DND-41 (cell line): ENCODE data around the gene IL20.

Experiments used
- ATAC-seq: fragments of 200-7000 bp; cut with Tn5 transposase; 3 replicates; pipeline ENCODE4 v1.9.1; 2021; ENCODE audit warnings: low read depth; ENCODE audit not compliant: insufficient read depth
- DNase-seq: peaks from one replicate; pipeline ENCODE4 v3.0.0-alpha.2; 2020
- H2AFZ ChIP-seq: 2 replicates; pipeline ENCODE4 v1.6.0; 2012; ENCODE audit warnings: low read depth, low read length
- H3K27ac ChIP-seq: 2 replicates; pipeline ENCODE4 v1.5.1; 2012; ENCODE audit warnings: low read length, inconsistent platforms
- H3K27me3 ChIP-seq: fragments of 200-600 bp; sonication (generic); 2 replicates; pipeline ENCODE4 v1.6.0; 2012; ENCODE audit warnings: low read length, mild to moderate bottlenecking, inconsistent platforms; ENCODE audit not compliant: insufficient read depth, poor library complexity
- H3K36me3 ChIP-seq: 2 replicates; pipeline ENCODE4 v1.5.1; 2012; ENCODE audit warnings: low read length, inconsistent platforms; ENCODE audit not compliant: insufficient read depth
- H3K4me1 ChIP-seq: 2 replicates; pipeline ENCODE4 v1.5.1; 2012; ENCODE audit warnings: mild to moderate bottlenecking, low read length; ENCODE audit not compliant: insufficient read depth
- H3K4me2 ChIP-seq: 2 replicates; pipeline ENCODE4 v1.6.0; 2012; ENCODE audit warnings: mild to moderate bottlenecking, moderate library complexity, low read length, inconsistent platforms; ENCODE audit not compliant: insufficient read depth
- H3K4me3 ChIP-seq, 2 experiments: fragments of 200-600 bp in 1 of 2; shearing (Covaris generic) in 1 of 2; 2 replicates each; pipeline ENCODE4 v1.5.1; 2012 to 2016; ENCODE audit warnings: inconsistent platforms in 2 of 2, low read length in 2 of 2, mild to moderate bottlenecking in 2 of 2, low read depth in 1 of 2, moderate library complexity in 1 of 2
- H3K79me2 ChIP-seq: 2 replicates; pipeline ENCODE4 v1.6.0; 2012; ENCODE audit warnings: low read length, inconsistent platforms; ENCODE audit not compliant: insufficient read depth
- H3K9ac ChIP-seq: 2 replicates; pipeline ENCODE4 v1.6.0; 2012; ENCODE audit warnings: low read depth, mild to moderate bottlenecking, inconsistent platforms, low read length, moderate library complexity
- H3K9me3 ChIP-seq: 2 replicates; pipeline ENCODE4 v1.5.1; 2012; ENCODE audit warnings: low read length, moderate library complexity, mild to moderate bottlenecking, inconsistent platforms; ENCODE audit not compliant: insufficient read depth, severe bottlenecking
- H4K20me1 ChIP-seq: 2 replicates; pipeline ENCODE4 v1.6.0; 2012; ENCODE audit warnings: low read length; ENCODE audit not compliant: insufficient read depth
- EZH2 ChIP-seq: IDR thresholded peaks from 3 replicates; pipeline ENCODE4 v1.6.1; 2012; ENCODE audit warnings: borderline replicate concordance, low read depth, mild to moderate bottlenecking, moderate library complexity, low read length, inconsistent platforms; ENCODE audit not compliant: severe bottlenecking
- TF ChIP-seq, protein P1 (sequence below): IDR thresholded peaks from 2 replicates; pipeline ENCODE4 v1.5.1; 2012; ENCODE audit warnings: borderline replicate concordance, low read length, moderate library complexity, mild to moderate bottlenecking; ENCODE audit not compliant: poor library complexity, severe bottlenecking; ENCODE audit errors: extremely low read depth

IL20 gene

DNA sequence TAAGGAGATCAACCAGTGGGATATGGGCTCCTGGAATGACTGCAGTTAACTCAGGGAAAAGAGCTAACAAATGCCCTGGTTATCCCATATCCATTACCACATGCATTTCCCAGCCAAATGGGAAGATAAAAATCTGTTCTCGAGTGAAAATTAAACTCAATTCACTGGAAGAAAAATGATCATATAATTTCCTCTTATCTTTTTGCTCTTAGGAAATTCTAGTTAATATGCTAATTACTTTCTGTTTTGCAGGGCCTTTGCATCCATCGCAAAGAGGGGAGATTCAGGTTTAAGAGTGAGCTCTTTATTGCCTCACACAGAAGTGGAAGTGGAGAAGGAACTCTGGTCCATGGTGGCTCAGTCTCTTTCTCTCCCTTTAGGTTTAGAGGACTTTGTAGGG lies 28.0 kb downstream of the IL20 start:
- H4K20me1 ChIP-seq: no peaks in the 10 kb centered on the region
- H3K4me1 ChIP-seq: peaks cover 8% of the 10 kb centered on the region
- H3K4me2 ChIP-seq: no peak overlapping the region
- TF ChIP-seq, protein P1, sequence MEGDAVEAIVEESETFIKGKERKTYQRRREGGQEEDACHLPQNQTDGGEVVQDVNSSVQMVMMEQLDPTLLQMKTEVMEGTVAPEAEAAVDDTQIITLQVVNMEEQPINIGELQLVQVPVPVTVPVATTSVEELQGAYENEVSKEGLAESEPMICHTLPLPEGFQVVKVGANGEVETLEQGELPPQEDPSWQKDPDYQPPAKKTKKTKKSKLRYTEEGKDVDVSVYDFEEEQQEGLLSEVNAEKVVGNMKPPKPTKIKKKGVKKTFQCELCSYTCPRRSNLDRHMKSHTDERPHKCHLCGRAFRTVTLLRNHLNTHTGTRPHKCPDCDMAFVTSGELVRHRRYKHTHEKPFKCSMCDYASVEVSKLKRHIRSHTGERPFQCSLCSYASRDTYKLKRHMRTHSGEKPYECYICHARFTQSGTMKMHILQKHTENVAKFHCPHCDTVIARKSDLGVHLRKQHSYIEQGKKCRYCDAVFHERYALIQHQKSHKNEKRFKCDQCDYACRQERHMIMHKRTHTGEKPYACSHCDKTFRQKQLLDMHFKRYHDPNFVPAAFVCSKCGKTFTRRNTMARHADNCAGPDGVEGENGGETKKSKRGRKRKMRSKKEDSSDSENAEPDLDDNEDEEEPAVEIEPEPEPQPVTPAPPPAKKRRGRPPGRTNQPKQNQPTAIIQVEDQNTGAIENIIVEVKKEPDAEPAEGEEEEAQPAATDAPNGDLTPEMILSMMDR: no peak
- TF ChIP-seq EZH2: no peak
- no peak overlapping the region for H3K9ac ChIP-seq
- no peaks in the 10 kb centered on the region for H3K79me2 ChIP-seq
- H3K9me3 ChIP-seq: no peaks in the 10 kb centered on the region
- DNase-seq (no peak), ATAC-seq (no peak)
- no peaks in the 10 kb centered on the region for H3K36me3 ChIP-seq
- no peak overlapping the region for H2AFZ ChIP-seq
- H3K4me3 ChIP-seq: no peak overlapping the region
- H3K27ac ChIP-seq: no peak overlapping the region
- H3K27me3 ChIP-seq: no peaks in the 10 kb centered on the region

DNA sequence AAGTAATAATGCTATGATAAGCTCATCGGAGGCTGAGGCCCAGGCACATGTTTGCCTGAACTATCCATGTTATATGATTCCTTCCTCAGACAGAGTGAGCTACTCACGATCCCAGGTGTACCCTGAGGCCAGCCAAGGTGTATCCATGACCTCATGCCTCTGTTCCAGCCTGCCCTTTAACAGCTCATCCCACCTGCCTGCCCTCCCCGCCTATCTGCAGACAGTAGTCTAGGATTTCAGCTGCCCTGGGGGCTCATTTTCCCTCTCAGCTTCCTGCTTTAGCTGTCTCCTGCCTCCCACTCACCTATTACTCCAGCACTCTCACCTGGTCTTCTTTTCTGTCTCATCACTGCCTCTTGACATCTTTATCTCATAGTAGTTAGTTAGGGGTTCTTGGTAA lies 29.9 kb downstream of the IL20 start:
- TF ChIP-seq, protein P1: no peak
- no peak for TF ChIP-seq EZH2
- ATAC-seq (no peak), DNase-seq (no peak)
- Histone ChIP-seq H3K4me2 (no peak overlapping the region), H3K36me3 (no peaks in the 10 kb centered on the region), H3K4me3 (no peak overlapping the region), H3K9ac (no peak overlapping the region), H4K20me1 (no peaks in the 10 kb centered on the region), H3K4me1 (peaks cover 8% of the 10 kb centered on the region), H3K27me3 (no peaks in the 10 kb centered on the region), H2AFZ (no peak overlapping the region), H3K79me2 (no peaks in the 10 kb centered on the region), H3K9me3 (no peaks in the 10 kb centered on the region), H3K27ac (no peak overlapping the region)

DNA sequence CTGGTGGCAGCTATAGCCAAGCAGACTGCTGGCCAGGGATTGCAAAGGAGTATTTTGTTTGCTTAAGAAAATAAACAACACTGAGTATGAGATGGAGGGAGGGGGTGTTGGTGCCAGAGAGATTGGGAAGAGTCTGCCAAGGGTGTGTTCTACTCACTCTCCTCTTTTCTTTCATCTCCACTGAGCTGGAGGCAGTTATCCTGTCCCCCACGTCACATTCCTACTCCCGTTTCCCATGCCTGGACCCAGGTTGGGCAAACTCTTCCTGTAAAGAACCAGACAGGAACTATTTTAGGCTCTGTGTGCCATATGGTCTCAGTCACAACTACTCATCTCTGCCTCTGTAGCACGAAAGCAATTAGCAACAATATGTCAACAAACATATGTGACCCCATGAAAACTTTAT lies 30.4 kb downstream of the IL20 start:
- Histone ChIP-seq H3K4me3 (no peak overlapping the region), H3K27ac (no peak overlapping the region), H3K36me3 (no peaks in the 10 kb centered on the region), H3K9me3 (no peaks in the 10 kb centered on the region), H3K4me1 (peaks cover 3% of the 10 kb centered on the region), H3K9ac (no peak overlapping the region), H3K4me2 (no peak overlapping the region), H4K20me1 (no peaks in the 10 kb centered on the region), H3K79me2 (no peaks in the 10 kb centered on the region), H2AFZ (no peak overlapping the region), H3K27me3 (no peaks in the 10 kb centered on the region)
- DNase-seq (no peak), ATAC-seq (no peak)
- TF ChIP-seq EZH2: no peak
- TF ChIP-seq, protein P1: no peak

DNA sequence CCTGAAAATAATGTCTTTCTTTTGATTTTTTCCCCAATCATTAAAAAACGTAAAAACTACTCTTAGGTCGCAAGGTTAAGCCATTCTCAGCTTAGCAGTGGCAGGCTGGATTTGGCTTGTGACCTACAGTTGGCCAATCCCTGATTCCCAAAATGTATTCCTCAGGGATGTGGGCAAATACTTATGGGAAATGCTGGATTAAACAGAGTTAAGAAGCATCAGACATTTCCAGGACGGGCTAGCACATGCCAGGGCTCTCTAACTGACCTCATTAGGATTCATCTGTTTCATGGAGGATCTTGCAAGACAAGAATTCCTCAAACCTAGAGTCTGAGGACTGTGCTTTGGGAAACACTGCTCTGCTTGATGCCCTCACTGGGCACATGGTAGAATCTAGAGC lies 30.8 kb downstream of the IL20 start:
- H3K27ac ChIP-seq: no peak overlapping the region
- DNase-seq (no peak), ATAC-seq (no peak)
- no peaks in the 10 kb centered on the region for H3K79me2 ChIP-seq
- no peaks in the 10 kb centered on the region for H3K36me3 ChIP-seq
- TF ChIP-seq EZH2: no peak
- TF ChIP-seq, protein P1: no peak
- no peaks in the 10 kb centered on the region for H4K20me1 ChIP-seq
- H3K9me3 ChIP-seq: no peaks in the 10 kb centered on the region
- H3K4me1 ChIP-seq: no peaks in the 10 kb centered on the region
- no peaks in the 10 kb centered on the region for H3K27me3 ChIP-seq
- no peak overlapping the region for H2AFZ ChIP-seq
- no peak overlapping the region for H3K4me2 ChIP-seq
- H3K9ac ChIP-seq: no peak overlapping the region
- no peak overlapping the region for H3K4me3 ChIP-seq
